IPS-11a (cell line): Measurements from ENCODE around the gene OR10G3.
A peak's percentile ranks its signal among the peaks of the same experiment; 100 is the strongest.
"Not testable (repeated sequence)": the region's sequence is repeated elsewhere in the genome, so short reads cannot be mapped to it uniquely, and the experiment has no call there.

Experiments used
- H3K4me3 ChIP-seq: one replicate; pipeline ENCODE4 v1.5.1; 2013; ENCODE audit warnings: low read depth, low read length, control low read depth

The OR10G3 gene

GRCh38 chr14:21579976-21580375, at the start of gene OR10G3:
Gene OR10G3 (minus strand): TSS chr14:21580076. CDS start chr14:21570744, 9,332 bp downstream.
- H3K4me3 ChIP-seq = no peak within 1 kb of the TSS

- H3K4me3 ChIP-seq = no peak overlapping the region
These were observed 46.8 kb upstream of the OR10G3 start for GRCh38 chr14:21626491-21627230.

- no peak overlapping the region for H3K4me3 ChIP-seq
These were observed 37.7 kb upstream of the OR10G3 start for GRCh38 chr14:21617614-21618013.

- H3K4me3 ChIP-seq = no peak overlapping the region
These were observed 34.4 kb upstream of the OR10G3 start for GRCh38 chr14:21614240-21614639.

- no peak overlapping the region for H3K4me3 ChIP-seq
These were observed 32.4 kb upstream of the OR10G3 start for GRCh38 chr14:21612324-21612723.

- H3K4me3 ChIP-seq = not testable (repeated sequence)
These were observed 22.3 kb upstream of the OR10G3 start for GRCh38 chr14:21602181-21602580.

- no peak overlapping the region for H3K4me3 ChIP-seq
These were observed 9.4 kb upstream of the OR10G3 start for GRCh38 chr14:21589317-21589716.

- no peak overlapping the region for H3K4me3 ChIP-seq
These were observed 4.2 kb downstream of the OR10G3 start for GRCh38 chr14:21575661-21576060.

- no peak overlapping the region for H3K4me3 ChIP-seq
These were observed 7.3 kb downstream of the OR10G3 start for GRCh38 chr14:21572604-21573003.

GRCh38 chr14:21558703-21559170, 21.1 kb downstream of the OR10G3 start:
- no peak overlapping the region for H3K4me3 ChIP-seq

- H3K4me3 ChIP-seq = no peak overlapping the region
These were observed 22.6 kb downstream of the OR10G3 start for GRCh38 chr14:21557084-21557901.

GRCh38 chr14:21556378-21557083, 23.3 kb downstream of the OR10G3 start:
- H3K4me3 ChIP-seq = no peak overlapping the region

GRCh38 chr14:21553266-21553665, 26.6 kb downstream of the OR10G3 start:
- no peak overlapping the region for H3K4me3 ChIP-seq

GRCh38 chr14:21544588-21544987, 35.3 kb downstream of the OR10G3 start:
- H3K4me3 ChIP-seq = not testable (repeated sequence)

GRCh38 chr14:21543963-21544362, 35.9 kb downstream of the OR10G3 start:
- no peak overlapping the region for H3K4me3 ChIP-seq

GRCh38 chr14:21543521-21543960, 36.3 kb downstream of the OR10G3 start:
- H3K4me3 ChIP-seq = peak overlapping the region; percentile 2

GRCh38 chr14:21541413-21542074, 38.3 kb downstream of the OR10G3 start:
- H3K4me3 ChIP-seq = no peak overlapping the region

GRCh38 chr14:21539189-21539940, 40.5 kb downstream of the OR10G3 start:
- no peak overlapping the region for H3K4me3 ChIP-seq

GRCh38 chr14:21537090-21537424, 42.8 kb downstream of the OR10G3 start:
- H3K4me3 ChIP-seq = peak overlapping the region; percentile 91

- peak overlapping the region; percentile 91 for H3K4me3 ChIP-seq
These were observed 43.3 kb downstream of the OR10G3 start for GRCh38 chr14:21536418-21537089.
